PFSK-1 (cell line): ENCODE results near the gene RAB30.

Experiments
- FOXP2 ChIP-seq: optimal IDR thresholded peaks from 2 replicates; pipeline ENCODE3; 2011; ENCODE audit warnings: borderline replicate concordance, control low read depth, inconsistent platforms; ENCODE audit not compliant: insufficient read depth; ENCODE audit errors: extremely low read length, extremely low read depth
- POLR2AphosphoS5 ChIP-seq: IDR thresholded peaks from 2 replicates; pipeline ENCODE4 v1.6.1; 2012; ENCODE audit warnings: low read depth, mild to moderate bottlenecking, control low read depth, low read length, moderate library complexity
- REST ChIP-seq, 2 experiments: IDR thresholded peaks; 2 replicates each; pipeline versions ENCODE4 v1.6.1 to v1.8.0; 2011 to 2012; ENCODE audit warnings: low read depth in 2 of 2, low read length in 2 of 2, control low read depth in 1 of 2, inconsistent platforms in 1 of 2, mild to moderate bottlenecking in 1 of 2, moderate library complexity in 1 of 2; ENCODE audit not compliant: insufficient read depth in 1 of 2
- SIN3A ChIP-seq: IDR thresholded peaks from 2 replicates; pipeline ENCODE4 v1.6.1; 2012; ENCODE audit warnings: mild to moderate bottlenecking, low read length, moderate library complexity, borderline replicate concordance; ENCODE audit not compliant: insufficient read depth
- TAF1 ChIP-seq: IDR thresholded peaks from 2 replicates; pipeline ENCODE4 v1.6.1; 2012; ENCODE audit warnings: low read length, control low read depth, borderline replicate concordance; ENCODE audit not compliant: insufficient read depth

Gene RAB30

GRCh38 chr11:83024270-83024854 is 47.3 kb downstream of the RAB30 start:
- TF ChIP-seq FOXP2 (no peak), TAF1 (no peak), POLR2AphosphoS5 (no peak), REST (IDR thresholded peaks at IDR 0.05; ENCODE audit: insufficient read depth in 1 of 2, low read depth in 2 of 2, low read length in 2 of 2) (no peak), SIN3A (no peak)

GRCh38 chr11:83023410-83023809 is 48.3 kb downstream of the RAB30 start:
- no peak for TF ChIP-seq SIN3A
- TF ChIP-seq REST (IDR thresholded peaks at IDR 0.05; ENCODE audit: insufficient read depth in 1 of 2, low read depth in 2 of 2, low read length in 2 of 2): no peak
- no peak for TF ChIP-seq POLR2AphosphoS5
- TF ChIP-seq TAF1: no peak
- TF ChIP-seq FOXP2: no peak

GRCh38 chr11:83021780-83022125 is 49.9 kb downstream of the RAB30 start:
- TF ChIP-seq TAF1 (no peak), POLR2AphosphoS5 (no peak), REST (IDR thresholded peaks at IDR 0.05; ENCODE audit: insufficient read depth in 1 of 2, low read depth in 2 of 2, low read length in 2 of 2) (no peak), SIN3A (no peak), FOXP2 (no peak)

GRCh38 chr11:83020942-83021779 is 50.5 kb downstream of the RAB30 start:
- TF ChIP-seq TAF1 (no peak), SIN3A (no peak), FOXP2 (no peak), POLR2AphosphoS5 (no peak), REST (IDR thresholded peaks at IDR 0.05; ENCODE audit: insufficient read depth in 1 of 2, low read depth in 2 of 2, low read length in 2 of 2) (no peak)
